DMS153 treated with DMSO at 0.1 percent for 48 hours (cell line): ENCODE data around the gene SPG21.

ENCODE experiments used
- DNase-seq: peaks from one replicate; lab custom pipeline; 2025; ENCODE audit not compliant: unreplicated experiment; lab: John Stamatoyannopoulos, UW

SPG21 gene

DNA sequence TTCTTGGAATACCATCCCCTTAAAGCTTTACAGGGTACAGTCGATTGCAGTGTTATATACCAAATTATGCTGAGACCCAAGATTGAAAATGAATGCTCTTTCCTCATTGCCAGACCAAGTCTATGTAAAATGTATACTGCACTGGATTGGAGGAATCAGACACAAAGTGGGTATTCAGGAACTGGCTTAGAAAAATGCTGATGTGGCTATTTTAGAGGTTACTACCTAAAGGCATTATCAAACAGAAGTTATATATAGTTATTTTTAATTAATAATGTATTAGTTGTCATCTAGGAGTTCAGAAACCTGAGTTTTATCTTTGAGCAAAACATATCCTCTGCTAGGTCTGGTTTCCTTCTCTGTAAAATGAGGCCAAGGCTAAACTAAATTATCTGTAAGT lies 3.6 kb upstream of the SPG21 start:
- DNase-seq: no peak

DNA sequence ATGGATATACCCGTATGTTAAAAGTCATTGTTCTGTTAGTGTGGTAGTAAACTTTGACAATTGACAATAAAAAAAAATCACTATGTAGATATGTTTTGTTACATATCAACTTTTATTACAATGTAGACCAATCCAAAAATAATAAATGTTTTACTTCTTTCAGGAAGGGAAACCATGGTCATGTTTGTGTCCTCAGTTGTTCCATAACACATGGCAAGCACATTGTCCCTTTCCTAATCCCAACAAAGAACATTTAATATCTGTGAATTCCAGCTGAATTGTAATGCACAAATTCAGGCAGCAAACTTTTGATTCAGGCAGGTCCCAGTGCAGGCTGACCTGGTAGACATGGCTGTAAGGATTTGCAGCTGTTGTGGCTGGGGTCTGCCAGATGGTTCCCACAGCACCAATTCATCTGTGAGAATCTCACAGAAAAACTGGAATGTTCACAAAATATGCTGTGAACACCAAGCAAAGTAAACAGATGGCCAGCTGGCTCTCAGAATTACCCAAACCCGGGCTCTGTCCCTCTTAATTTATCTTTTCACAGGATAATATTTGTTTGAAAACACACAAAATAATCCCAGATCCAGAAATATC lies 1.9 kb upstream of the SPG21 start:
- DNase-seq: no peak

DNA sequence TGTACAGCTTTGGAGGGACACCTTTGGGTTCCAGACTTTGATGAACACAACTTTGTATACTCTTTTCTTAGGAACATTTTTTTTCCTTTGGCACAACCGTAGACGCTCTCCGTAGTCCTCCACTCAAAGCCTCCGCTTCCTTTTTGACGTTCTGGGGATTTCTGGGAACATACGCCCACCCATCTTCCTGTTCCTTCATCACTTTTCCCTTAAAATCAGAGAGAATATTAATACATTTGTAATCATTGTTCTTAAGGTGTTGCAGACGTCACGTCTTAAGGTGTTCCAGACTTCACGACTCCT lies 405 bp upstream of the SPG21 start:
- peak; percentile 41 for DNase-seq

DNA sequence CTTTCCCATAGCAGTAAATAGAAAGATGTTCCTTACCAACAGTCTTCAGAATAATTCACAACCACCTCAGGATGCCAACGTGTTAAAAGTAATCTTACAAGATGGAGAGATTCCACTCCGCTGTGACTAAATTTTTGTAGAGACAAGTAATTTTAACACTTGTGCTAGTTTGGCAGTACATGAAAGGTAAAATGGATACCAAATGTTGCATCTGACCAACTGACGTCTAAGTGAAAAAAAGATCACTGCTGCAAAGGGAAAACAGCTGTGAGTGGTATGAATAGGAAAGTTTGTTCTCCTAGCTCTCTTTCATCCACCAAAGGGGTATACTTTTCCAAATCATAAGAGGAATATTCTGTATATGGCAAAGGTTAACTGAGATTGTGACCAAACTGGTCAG lies 2.6 kb downstream of the SPG21 start:
- no peak for DNase-seq

DNA sequence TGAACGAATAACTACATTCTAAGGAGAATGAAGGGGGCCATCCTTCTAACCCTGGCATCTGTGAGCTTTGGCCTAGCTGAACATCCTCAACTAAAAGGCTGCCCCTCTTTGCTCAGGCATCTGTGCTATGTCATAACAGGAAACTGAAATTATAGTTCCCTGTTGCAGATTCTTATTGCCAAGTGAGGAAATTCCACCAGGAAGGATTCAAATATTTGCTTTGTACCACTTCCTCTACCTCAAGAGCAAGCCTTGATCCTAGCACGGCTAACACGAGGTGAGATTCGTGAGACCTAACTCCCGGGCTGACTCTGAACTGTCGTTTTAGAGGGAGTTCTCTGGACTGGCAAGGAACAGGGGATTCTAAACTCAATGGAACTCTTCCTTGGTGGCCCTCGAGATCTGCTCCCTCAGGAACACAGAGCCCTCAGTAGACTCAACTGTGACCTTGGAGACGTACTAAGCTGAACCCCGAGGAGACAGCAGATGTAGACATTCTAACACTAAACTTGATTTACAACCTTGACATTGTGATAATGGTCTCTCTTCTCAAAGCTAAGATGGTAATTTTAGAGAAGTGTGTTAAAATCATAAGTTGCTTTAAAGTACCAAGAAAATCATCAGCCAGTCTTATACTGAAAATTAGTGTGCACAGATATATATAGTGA lies 4.2 kb downstream of the SPG21 start:
- no peak for DNase-seq

DNA sequence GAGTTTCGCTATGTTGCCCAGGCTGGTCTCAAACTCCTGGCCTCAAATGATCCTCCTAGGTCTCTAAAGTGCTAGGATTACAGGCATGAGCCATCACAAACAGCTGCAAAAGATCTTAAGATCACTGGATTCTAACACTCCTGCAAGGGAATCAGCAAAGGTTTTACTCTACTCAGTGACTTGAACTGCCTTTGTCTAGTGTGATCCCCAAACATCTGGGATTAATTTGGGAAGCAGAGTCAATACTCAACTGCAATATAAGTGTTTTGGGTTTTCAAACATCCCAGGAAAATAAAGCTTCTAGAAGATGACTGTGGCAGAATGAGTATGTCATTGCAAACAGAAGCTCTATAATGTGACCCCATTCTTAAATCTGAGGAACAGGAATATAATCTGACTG lies 7.2 kb downstream of the SPG21 start:
- DNase-seq: no peak

DNA sequence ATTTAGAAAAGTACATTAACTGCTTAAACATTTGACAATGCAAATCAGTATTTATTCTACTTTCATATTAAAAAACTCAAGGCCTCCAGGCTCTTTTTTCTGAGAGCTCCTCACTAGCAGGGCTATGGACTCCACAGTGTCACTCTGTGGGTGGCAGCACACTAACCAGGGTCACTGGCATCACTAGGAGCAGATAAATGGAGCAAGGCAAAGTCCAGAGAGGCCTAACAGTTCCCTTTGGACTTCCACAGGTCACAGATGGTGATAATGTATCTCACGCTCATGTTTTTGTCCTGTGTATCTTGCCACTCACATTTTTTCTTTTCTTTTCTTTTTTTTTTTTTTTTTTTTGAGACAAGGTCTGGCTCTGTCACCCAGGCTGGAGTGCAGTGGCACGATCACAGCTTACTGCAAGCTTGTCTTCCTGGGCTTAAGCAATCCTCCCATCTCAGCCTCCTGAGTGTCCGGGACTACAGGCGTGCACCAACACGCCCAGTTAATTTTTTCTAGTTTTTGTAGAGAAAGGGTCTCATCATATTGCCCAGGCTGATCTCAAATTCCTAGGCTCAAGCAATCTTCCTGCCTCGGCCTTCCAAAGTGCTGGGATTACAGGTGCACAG lies 7.8 kb downstream of the SPG21 start:
- no peak for DNase-seq

DNA sequence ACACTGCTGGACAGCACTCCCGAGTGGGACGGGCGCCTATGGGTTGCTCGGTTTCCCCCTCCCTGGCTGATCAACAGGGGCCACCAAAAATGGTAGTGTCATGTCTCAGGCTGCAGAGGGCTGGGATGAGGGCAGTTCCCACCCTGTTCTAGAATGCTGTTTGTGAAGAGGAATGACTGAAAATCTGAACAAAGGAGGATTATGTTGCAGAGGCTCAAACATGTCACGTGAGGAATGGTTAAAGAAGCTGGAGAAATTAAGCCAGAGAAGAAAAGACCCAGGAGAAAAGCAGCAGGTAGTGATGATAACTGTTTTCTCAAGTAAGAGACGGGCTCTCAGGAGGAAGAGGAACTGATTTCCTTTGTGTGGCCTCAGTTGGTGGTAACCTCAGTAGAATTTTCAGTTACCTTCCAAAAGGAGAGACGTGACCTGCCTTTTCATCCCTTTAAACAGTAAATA lies 10.4 kb downstream of the SPG21 start:
- no peak for DNase-seq

DNA sequence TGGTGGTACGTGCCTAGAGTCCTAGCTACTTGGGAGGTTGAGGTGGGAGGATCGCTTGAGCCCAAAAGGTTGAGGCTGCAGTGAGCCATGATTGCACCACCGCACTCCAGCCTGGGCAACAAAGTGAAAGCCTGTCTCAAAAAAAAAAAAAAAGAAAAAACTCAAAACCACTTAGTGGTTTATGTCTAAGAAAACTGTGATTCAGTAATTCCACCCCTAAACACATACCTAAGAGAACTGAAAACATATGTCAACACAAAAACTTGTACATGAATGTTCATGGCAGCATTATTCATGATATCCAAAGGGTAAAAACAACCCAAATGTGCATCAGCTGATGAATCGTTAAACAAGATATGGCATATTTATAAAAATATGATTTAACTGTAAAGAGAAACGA lies 14.3 kb downstream of the SPG21 start:
- no peak for DNase-seq

DNA sequence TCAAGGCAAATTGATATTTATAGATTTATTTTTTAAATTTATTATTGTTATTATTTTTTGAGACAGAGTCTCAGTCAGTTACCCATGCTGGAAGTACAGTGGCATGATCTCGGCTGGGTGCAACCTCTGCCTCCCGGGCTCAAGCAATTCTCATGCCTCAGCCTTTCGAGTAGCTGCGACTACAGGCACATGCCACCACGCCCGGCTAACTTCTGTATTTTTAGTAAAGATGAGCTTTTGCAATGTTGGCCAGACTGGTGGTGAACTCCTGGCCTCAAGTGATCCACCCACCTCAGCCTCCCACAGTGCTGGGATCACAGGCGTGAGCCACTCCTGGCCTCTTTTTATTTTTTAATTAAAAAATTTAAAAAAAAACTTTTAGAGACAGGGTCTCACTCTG lies 19.0 kb downstream of the SPG21 start:
- DNase-seq: no peak

DNA sequence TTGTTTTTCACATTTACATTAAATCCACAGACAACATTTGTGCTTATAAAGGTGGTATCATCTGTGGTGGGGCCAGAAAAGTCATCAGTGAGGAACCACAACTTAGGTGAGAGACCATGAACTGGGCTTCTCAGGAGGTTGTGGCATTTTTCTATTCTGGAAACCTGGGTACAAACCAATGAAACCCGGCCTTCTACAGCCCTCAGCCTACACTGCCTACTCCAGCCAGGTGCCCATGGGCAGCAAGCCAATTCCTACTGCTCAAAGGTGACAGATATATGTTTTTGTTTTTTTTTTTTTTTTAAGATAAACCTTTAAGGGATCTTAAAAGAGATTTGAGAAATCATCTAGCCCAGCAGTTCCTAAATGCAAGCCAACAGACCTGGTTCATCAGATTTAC lies 20.3 kb downstream of the SPG21 start:
- DNase-seq: no peak

DNA sequence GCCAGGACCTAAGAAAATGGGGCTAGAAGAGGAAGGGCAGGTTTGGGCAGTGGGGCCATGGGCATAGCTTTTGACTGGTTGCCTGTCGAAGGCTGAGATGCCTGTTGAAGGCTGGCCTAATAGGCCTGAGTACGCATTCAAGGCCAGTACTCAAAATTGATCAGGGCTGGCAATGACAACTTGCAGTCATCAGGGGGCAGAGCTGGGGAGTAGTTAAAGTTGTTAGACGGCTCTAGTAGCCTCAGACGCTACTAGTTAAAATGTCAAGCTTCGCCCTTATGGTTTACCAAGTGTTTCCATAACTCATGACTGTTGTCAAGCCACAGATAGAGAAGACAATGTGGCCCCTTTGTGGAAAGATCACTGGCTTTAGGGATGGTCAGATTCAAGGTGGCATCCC lies 28.7 kb downstream of the SPG21 start:
- DNase-seq: no peak

DNA sequence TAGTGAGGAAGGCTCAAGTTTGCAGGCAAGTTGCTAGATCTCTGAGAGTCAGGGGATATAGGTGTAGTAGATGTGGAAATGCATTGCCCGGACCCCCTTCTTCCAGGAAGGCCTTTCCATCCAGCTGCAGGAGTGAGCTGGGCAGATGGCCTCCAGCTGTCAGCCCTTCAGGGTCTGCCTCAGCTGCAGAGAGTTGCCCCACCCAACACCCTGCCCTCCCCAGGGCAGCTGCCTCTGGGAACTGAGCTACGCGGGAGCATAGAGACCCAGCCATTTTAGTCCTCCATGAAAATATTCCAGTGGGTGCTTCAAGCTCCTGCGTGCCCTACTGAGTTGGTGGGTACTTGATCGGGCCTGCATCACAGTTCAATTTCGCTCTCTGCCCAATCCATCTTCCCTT lies 29.6 kb downstream of the SPG21 start:
- DNase-seq: no peak

DNA sequence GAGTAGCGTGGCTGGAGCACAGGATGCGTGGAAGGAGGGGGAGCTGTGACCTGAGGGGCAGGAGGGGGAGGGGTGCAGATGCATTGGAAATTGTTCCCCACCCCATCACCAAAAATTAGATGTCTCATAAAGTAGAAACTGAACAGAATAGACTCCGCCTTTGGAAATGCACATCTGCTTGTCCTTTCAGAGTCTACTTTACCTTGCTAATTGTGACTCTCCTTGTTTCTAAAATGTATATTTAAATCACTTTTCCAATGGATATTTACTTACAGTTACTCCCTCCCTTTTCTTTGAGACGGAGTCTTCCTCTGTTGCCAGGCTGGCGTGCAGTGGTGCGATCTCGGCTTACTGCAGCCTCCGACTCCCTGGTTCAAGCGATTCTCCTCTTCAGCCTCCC lies 30.6 kb downstream of the SPG21 start:
- DNase-seq: no peak

DNA sequence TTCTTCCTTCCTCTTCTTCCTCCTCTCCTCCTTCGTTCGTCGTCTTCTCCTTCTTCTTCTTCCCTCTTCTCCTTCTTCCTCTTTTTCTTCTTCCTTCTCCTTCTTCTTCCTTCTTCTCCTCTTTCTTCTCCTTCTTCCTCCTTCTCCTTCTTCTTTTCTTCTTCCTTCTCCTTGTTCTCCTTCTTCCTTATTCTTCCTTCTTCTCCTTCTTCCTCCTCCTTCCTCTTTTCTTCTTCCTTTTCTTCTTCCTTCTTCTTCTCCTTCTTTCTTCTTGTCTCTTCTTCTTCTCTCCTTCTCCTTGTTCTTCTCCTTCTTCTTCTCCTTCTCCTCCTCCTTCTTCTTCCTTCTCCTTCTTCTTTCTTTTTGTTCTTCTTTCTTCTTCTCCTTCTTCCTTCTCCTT lies 35.3 kb downstream of the SPG21 start:
- no peak for DNase-seq

DNA sequence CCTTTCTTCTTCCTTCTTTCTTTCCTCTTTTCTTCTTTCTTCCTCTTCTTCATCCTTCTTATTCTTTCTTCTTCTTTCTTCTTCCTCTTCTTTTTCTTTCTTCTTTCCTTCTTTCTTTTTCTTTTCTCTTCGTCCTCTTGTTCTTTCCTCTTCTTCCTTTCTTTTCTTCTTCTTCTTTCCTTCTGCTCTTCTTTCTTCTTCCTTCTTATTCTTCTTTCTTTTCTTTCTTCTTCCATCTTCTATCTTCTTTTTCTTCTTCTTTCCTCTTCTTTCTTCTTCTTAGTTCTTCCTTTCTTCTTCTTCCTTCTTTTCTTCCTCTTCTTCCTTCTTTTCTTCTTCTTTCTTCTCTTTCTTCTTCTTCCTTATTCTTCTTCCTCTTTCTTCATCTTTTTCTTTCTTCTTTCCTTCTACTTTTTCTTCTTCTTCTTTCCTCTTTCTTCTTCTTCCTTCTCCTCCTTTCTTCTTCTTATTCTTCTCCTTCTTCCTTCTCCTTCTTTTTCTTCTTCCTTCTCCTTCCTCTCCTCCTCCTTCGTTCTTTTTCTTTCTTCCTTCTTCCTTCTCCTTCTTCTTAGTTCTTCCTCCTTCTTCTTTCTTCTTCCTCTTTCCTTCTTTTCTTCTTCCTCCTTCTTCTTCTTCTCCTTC lies 37.8 kb downstream of the SPG21 start:
- no peak for DNase-seq

DNA sequence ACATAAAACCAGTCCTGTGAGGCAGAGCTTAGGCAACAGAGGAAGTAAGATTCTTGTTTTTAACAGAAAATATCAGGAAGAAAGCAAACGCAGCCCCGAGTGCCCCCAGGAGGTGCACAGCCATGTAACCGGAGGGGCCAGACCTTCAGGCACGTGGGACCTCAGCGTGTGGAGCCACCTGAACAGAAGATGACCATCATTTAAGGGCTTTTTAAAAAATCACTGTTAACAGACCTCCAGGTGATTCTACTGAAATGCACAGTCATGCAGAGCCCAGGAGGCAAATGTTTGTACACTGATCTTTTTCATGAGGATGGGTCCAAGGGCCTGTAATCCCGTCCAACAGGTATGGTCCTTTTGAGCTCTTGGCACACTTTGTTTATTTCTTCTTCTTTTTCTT lies 38.8 kb downstream of the SPG21 start:
- DNase-seq: no peak

DNA sequence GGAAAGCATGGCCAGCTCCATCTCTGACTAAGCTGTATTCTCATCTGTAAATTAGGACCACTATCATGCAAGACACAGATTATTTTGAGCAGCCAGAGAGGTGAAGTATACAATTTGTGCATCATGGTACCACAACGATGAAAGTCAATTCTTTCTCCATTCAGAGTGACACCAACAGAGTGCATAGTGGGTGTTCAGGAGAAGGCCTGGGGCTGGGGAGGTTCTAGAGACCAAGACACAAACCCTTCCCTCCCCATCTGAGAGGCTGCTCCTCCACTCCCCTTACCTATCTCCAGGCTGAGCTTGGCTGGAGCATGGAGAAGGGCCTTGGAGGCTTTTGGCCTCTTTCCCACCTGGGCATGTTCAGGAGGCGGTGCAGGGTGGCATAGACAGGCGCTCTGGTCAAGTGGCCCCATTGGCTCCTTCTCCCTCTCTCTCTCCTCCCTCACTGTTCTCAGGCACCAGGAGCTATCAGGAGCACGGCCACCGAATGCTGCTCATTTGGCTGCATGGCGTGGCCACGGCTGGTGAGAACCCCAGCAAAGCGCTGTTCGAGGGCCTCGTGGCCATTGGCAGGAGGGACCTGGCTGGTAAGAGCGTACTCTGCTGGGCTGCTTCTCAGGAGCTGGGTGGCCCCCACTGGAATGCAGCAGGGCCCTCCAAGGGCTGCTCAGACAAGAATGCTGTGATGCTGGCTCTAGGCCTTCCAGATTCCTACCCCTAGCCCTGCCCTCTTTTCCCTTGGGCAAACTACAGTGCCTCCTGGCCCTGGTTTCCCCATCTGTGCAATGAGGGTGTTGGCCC lies 40.1 kb downstream of the SPG21 start:
- no peak for DNase-seq

DNA sequence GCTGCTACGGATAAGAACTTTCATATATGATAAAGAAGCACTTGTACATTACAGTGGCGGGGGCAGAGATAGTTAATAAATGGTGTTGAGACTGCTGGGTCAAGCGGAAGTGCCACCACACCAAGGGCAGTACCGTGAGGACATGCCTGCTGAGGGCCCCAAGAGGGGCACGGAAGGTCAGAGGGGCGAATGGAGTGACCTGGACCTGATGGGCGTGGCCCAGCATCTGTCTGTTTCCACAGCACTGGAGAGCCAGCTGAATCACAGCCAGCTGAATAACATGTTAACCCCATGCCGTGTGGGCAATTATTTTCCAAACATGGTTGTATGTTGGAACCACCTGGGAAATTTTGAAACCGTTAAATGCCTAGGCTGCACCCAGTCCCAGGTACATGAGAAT lies 40.8 kb downstream of the SPG21 start:
- no peak for DNase-seq

DNA sequence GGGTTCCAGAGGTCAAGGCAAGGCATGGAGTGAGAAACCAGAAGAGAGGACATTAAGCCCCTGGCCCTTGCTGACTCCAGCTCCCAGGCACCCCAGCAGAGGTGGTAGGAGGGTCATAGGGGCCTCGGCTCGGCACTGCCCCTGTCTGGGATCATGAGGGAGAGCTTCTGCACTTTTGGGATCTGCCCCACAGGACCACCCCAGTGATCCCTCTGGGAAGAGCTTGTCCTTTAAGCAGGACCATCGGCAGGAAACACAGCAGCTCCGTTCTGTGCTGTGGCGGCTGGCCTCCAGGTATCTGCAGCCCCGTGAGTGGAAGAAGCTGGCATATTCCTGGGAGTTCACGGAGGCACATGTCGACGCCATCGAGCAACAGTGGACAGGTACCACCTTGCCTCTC lies 42.5 kb downstream of the SPG21 start:
- DNase-seq: no peak

DNA sequence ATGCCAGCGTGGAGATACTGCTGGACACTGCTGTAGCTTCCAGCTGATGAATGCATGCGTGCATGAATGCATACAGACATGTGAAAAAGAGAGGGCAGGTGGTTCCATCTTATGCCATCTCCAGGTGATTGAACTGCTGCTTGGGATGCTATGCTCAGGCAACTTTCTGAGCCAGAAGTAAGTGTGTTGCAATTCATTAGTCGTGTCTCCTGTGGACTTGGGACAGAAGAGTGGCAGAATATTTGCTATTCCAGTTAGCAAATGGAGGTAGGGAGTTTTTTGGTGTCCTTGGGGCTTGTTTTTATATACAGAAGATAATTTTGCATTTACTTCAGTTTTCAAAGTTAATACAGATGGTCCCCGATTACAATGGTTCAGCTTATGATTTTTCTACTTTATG lies 44.8 kb downstream of the SPG21 start:
- DNase-seq: no peak
